IPS-18c (cell line): ENCODE data around the gene UBA52.

Experiments used
- H3K4me3 ChIP-seq: 2 replicates; pipeline ENCODE4 v1.7.0; 2013; ENCODE audit warnings: low read depth, mild to moderate bottlenecking, low read length, moderate library complexity; ENCODE audit not compliant: insufficient read depth
- H3K9me3 ChIP-seq: one replicate; pipeline ENCODE4 v1.6.1; 2013; ENCODE audit warnings: mild to moderate bottlenecking, low read length, moderate library complexity; ENCODE audit not compliant: control insufficient read depth, insufficient read depth

The UBA52 gene

DNA sequence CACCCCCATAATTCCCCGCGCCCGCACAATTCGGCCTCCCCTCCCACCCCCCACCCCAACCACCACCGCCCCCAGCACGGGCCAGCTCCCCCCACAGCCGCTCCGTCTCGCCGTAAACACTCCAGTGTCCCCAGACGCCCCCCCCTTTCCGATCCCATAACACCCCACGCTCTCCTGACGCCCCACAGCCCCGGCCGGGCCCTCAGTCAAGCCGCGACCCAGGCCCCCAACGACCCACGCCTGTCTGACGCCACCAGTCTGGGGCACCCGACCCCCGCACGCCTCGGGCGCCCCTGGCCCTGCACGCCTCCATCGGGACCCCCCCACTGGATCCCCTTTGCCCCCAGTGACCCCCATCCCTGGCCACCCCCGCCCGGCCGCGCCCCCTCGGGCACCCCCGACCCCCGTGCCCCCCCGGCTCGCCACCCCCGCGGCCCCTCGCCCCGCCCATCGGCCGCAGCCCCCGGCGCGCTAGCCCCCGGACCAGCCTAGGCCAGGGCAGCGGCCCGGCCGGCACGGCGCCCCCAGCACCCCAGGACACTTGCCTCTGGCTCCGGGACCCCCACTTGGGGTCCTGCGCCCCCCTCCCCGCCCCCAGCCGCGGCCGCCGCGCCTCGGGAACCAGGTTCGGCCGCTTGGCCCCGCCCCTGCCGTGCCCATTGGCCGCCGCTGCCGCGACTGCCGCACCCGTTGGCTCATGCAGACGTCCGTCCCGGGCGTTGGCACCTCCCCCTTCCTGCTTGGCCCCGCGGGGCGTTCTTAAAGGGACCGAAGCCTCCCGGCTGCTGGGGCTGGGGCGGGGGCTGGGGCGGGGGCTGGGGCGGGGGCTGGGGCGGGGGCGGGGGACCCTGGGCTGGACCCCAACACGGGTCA lies 28.5 kb upstream of the UBA52 start, which contains the start of gene FKBP8:
Gene FKBP8 (minus strand): TSS at position 633 of the 873 bp plus-strand sequence. CDS start 1,603 bp downstream, outside the sequence.
- Histone ChIP-seq H3K4me3 (peak within 1 kb of the TSS; percentile 55), H3K9me3 (no peaks in the 10 kb centered on the region)

DNA sequence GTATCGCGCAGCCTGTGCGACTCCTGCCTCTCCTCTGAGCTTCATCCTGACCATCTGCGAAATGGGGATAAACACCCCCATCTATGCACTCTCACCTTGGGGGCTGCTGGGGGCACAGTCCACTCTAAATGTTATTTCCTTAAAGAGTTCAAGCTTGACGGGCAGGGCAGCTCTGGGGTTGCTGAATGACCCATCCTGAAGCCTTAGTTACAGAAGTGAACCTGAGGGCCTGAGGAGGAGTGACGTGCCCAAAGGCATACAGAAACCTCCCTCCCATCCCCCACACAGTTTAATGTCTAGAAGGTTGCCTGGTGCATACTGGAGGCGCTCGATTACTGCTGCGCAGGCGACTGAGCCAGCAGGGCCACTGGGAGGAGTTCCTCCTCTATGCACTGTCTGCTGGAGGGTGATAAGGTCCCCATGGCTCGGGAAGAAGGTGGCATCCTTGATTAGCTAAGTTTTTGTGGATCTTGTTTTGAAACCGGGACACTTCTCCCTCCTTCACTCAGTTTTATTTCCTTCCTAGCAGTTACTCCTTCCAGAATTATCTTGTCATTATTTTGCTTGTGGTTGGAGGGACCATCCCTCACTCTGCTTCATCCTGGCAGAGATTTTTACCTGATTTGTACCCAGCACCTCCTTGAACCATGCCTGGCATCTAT lies 27.7 kb upstream of the UBA52 start:
- peak overlapping the region; percentile 29; the same call in 1 of the 2 replicates for H3K4me3 ChIP-seq
- H3K9me3 ChIP-seq = no peaks in the 10 kb centered on the region

DNA sequence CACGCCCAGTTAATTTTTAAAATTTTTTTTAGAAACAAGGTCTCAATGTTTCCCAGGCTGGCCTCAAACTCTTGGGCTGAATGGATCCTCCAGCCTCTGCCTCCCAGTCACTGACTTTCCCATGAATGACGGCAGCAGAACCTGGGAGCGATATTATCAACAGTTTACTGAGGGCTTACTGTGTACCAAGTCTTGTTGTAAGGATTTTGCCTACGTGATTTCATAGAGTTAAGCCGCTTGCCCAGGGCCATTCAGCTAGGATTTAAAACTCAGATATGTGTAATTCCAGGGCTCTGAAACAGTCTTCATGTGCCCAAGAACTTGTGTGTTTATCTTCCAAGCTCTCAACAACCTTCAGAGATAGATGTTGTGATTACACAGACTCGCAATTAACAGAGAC lies 20.0 kb upstream of the UBA52 start:
- no peaks in the 10 kb centered on the region for H3K9me3 ChIP-seq
- H3K4me3 ChIP-seq = no peak overlapping the region

DNA sequence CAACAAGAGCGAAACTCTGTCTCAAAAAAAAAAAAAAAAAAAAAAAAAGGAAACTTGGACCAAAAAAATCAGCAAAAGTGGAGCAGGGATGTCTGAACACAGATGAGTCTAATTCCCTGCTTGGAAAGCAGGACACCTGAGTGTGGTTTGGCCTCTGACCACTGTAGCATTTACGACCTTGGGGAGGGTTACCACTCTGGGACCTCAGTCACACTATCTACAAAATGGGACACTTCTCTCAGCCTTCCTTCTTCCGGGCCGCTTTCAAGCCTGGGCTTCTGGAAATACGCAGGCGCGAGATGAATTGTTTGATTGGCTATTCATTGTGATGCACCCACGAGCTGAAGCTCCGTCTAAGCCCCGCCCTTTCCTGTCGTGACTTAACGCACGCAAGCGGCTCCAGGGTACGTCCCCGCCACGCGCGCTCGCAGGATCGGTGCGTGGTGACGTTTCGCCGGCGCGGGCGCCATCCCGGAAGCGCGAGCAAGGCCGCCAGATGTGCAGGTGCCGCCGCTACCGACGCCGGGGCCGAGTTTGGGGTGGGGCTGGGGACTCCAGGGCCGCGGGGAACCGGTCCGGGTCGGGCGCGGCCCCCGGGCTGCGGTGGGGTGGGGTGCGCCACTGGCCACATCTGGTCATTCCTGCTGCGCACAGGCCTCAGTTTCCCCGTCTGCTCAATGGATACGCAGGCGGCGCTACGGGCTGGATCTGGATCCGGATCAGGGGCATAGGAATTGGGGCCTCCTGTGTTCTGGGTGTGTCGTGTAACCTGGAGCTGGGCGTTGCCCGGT lies 14.1 kb upstream of the UBA52 start, which contains the start of gene KXD1:
Gene KXD1 (plus strand): TSS at position 460 of the 791 bp plus-strand sequence. CDS start 4,187 bp downstream, outside the sequence.
- no peaks in the 10 kb centered on the region for H3K9me3 ChIP-seq

DNA sequence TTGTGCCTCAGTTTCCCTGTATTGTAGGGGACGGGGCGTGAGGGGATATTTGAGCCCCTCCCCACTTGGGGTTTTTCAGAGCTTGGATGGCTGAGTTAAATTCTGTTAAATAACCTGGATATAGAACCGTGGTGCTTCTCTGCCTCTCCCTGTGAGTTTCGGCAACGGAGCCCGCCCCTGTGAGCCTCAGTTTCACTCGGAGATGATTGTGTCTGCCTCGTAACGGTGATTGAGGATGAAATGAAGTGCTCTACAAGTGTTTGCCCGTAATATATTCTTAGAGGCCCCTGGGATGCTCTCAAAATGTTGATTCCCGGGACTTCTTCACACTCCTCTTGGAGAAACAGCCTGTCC lies 13.5 kb upstream of the UBA52 start:
- Histone ChIP-seq H3K9me3 (no peaks in the 10 kb centered on the region), H3K4me3 (peak overlapping the region; percentile 83)

More for the DNA sequence above, 14.1 kb upstream of the UBA52 start, which contains the start of gene KXD1:
- peak within 1 kb of the TSS; percentile 83 for H3K4me3 ChIP-seq

DNA sequence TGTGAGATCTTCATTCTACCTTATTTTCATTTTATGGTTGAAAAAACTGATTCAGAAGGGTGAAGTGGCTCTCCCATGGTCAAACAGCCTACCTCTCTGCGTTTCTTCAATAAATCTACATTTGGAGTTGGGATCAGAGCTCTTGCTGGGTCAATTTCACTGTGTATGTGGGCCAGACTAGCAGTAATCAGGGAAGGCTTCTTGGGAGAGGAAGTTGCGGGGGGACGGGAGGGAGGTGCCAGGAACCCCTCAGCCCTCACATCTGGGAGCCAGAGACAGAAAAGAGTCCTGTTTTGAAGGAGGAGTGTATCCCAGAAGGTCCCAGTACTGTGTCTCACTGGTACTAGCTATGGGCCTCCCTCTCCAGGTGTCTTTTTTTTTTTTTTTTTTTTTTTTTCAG lies 13.1 kb upstream of the UBA52 start:
- Histone ChIP-seq H3K9me3 (no peaks in the 10 kb centered on the region), H3K4me3 (peak overlapping the region; percentile 83; the same call in 1 of the 2 replicates)

DNA sequence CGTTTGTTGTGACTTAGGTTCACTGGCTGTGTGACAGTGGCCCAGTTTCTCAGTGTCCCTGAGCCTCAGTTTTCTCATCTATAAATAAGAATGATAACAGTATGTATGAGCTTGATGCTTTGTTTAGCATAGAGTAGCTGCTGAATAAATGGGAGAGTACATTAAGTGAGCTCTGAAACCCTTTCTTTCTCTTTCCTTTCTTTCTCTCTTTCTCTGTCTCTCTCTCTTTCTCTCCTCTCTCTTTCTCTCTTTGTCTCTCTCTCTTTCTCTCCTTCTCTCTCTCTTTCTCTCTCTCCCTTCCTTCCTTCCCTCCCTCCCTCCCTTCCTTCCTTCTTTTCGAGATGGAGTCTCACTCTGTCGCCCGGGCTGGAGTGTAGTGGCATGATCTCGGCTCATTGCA lies 12.0 kb upstream of the UBA52 start:
- no peak overlapping the region for H3K4me3 ChIP-seq

DNA sequence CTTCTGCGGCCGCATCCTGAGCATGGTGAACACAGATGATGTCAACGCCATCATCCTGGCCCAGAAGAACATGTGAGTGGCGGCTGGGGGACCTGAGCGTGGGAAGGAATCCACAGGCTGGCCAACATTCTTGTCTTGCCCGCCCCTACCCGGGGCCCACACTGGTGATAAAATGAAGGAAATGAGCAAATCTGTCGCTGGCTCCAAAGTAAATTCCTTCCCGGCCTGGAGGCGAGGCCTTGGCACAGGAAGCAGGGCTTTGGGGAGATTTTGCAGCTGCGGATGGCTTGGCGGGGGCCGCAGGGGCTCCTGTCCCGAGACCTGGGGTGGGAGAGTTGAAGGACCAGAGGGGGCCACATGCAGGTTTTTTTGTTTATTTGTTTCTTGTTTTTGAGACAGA lies 9.6 kb upstream of the UBA52 start:
- H3K9me3 ChIP-seq = no peaks in the 10 kb centered on the region
- H3K4me3 ChIP-seq = no peak overlapping the region

More for the DNA sequence above, 12.0 kb upstream of the UBA52 start:
- H3K9me3 ChIP-seq = no peaks in the 10 kb centered on the region

DNA sequence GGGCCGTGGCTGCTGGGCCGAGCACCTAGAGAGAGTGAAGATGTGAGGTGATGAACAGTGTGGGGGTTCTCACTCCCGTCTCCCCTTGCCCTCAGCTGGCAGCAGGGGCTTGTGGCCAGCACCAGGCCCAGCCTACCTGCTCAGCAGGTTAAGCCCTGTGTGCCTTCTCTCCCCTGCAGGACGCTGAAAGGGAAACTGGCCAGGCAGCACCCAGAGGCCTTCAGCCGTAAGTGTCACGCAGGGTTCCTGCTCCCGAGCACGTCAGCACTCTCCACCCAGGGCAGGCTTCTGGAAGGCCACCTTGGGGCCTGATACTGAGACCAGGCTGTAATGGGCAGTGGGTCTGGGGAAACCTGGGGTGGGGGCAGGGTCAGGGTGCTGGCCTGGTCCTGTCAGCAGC lies 4.7 kb upstream of the UBA52 start:
- no peak overlapping the region for H3K4me3 ChIP-seq

DNA sequence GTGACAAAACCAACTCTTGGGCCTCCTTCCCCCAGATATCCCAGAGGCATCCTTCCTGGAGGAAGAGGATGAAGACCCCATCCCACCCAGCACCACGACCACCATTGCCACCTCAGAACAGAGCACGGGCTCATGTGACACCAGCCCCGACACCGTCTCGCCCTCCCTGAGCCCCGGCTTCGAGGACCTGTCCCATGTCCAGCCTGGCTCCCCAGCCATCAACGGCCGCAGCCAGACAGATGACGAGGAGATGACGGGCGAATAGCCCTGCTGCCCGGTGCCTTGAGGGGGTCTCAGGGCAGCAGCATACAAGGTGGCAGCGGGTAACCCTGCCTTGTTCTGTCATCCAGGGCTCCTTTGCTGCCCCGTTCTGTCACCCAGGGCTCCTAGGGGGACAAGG lies 3.3 kb upstream of the UBA52 start:
- Histone ChIP-seq H3K4me3 (no peak overlapping the region), H3K9me3 (peaks cover under 1% of the 10 kb centered on the region)

More for the DNA sequence above, 4.7 kb upstream of the UBA52 start:
- H3K9me3 ChIP-seq = no peaks in the 10 kb centered on the region

DNA sequence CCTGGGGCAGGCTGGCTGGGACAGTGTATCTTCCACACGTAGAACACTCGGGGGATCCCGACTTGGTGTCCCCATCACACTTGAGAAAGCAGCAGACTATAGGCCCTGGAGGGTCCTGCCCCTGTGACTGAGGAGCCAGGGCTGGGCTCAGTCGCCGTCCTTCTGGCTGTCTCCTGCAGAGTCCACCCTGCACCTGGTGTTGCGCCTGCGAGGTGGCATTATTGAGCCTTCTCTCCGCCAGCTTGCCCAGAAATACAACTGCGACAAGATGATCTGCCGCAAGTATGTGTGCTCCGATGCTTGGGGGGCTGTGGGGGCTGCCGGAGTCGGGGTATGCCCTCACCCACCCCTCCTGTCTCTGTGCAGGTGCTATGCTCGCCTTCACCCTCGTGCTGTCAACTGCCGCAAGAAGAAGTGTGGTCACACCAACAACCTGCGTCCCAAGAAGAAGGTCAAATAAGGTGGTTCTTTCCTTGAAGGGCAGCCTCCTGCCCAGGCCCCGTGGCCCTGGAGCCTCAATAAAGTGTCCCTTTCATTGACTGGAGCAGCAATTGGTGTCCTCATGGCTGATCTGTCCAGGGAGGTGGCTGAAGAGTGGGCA lies 3.1 kb downstream of the UBA52 start:
- Histone ChIP-seq H3K9me3 (peaks cover 4% of the 10 kb centered on the region), H3K4me3 (no peak overlapping the region)

DNA sequence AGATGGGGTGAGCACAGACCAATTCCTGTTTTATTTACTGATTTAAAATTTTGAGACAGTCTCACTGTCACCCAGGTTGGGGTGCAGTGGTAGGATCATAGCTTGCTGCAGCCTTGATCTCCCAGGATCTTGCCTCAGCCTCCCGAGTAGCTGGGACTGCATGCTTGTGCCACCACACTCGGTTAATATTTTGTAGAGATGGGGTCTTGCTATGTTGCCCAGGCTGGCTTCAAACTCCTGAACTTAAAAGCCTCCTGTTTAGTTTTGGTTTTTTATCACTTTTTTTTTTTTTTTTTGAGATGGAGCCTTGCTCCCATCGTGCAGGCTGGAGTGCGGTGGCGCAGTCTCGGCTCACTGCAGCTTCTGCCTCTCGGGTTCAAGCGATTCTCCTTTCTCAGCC lies 4.7 kb downstream of the UBA52 start:
- peaks cover 4% of the 10 kb centered on the region for H3K9me3 ChIP-seq
- no peak overlapping the region for H3K4me3 ChIP-seq

DNA sequence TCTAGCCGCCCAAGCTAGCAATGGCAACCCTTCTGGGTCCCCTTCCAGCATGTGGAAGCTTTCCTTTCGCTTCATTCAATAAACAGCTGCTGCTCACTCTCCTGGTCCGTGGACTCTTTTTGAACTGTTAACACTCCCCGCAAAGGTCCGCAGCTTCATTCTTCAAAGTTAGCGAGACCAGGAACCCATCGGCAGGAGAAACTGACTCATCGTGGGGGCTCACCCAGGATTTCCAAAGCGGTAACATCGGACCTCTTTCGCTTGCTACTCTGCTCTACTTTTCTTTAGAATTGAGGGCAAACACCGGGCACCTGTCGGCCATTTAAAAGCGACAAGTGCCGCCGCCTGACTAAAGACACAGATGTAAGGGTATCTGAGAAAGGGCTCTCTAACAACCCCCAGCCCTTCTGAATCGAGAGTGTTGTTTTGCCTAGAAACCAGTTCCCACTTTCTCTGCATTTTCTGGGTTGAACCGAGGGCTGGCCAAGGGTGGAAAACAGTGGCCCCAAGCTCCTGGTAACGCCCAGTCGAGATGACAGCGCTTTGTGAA lies 5.8 kb downstream of the UBA52 start:
- no peak overlapping the region for H3K4me3 ChIP-seq
- peaks cover 4% of the 10 kb centered on the region for H3K9me3 ChIP-seq

DNA sequence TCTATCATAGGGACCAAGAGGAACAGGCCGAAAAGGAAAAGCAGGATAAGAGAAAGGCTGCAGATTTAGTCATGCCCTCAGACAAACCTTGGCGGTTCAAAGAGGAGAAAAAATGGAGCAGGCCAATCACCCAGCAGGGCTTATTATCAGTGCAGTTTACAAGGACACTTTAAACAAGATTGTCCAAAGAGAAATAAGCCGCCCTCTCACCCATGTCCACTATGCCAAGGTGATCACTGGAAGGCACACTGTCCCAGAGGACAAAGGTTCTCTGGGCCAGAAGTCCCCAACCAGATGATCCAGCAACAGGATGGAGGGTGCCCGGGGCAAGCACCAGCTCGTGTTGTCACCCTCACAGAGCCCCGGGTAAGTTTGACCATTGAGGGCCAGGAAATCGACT lies 8.7 kb downstream of the UBA52 start:
- no peaks in the 10 kb centered on the region for H3K9me3 ChIP-seq
- no peak overlapping the region for H3K4me3 ChIP-seq

DNA sequence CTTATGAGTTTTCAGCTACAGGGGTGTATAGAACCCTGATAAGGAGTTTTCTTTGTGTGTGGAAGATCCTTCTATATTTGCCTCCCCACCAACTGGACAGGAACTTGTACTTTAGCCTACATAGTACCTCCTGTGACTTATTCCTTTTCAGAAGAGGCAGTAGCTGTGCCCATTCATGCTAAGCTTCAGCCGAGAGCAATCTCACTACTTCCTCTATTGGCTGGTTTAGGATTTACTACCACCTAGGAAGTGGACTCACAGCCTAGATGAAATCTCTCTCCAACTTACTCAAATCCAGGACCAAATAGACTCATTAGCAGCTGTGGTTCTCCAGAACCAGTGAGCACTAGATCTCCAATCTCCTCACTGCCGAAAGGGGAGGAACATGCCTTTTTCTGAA lies 14.6 kb downstream of the UBA52 start:
- Histone ChIP-seq H3K9me3 (no peaks in the 10 kb centered on the region), H3K4me3 (no peak overlapping the region)

DNA sequence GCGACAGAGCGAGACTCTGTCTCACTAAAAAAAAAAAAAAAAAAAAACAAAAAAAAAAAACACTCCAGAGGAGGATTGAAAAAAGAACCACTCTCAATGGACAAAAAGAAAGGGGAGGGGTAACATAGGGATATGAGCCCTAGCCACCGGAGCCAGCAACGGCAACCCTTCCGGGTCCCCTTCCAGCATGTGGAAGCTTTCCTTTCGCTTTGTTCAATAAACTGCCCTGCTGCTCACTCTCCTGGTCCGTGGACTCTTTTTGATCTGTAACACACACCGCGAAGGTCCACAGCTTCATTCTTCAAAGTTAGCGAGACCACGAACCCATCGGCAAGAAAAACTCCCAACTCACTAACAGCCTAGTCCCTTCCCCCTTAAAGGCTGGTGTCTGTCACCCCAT lies 15.9 kb downstream of the UBA52 start:
- no peaks in the 10 kb centered on the region for H3K9me3 ChIP-seq
- no peak overlapping the region for H3K4me3 ChIP-seq
